Stimulated activated naive B cell treated with anti-CD40 and anti-IgM and Interleukin-4, amounts not matched to agents 10 μg/mL and 1 μg/mL and 100 μg/mL, for 72 hours (primary cell): ENCODE data around the gene CDH26.
A peak's percentile ranks its signal among the peaks of the same experiment; 100 is the strongest.
"Not testable (repeated sequence)": the region's sequence is repeated elsewhere in the genome, so short reads cannot be mapped to it uniquely, and the experiment has no call there.

Experiments
- ATAC-seq, 2 donors: fragments of 150-1000 bp; cut with Tn5 transposase; replicated peaks; 2 replicates each; pipeline ENCODE4 v1.10.0; 2021; ENCODE audit warnings: moderate library complexity in 1 of 2
- DNase-seq: peaks from one replicate; pipeline ENCODE4 v3.0.0; 2021
- H3K27ac Mint-ChIP-seq: one replicate; pipeline ENCODE4 v1.8.0; 2022; ENCODE audit warnings: mild to moderate bottlenecking, mixed read lengths
- H3K27me3 Mint-ChIP-seq, 2 donors: one replicate each; pipeline ENCODE4 v1.8.0; 2022; ENCODE audit warnings: mixed read lengths in 2 of 2
- H3K36me3 Mint-ChIP-seq, 2 donors: one replicate each; pipeline ENCODE4 v1.8.0; 2022; ENCODE audit warnings: mixed read lengths in 2 of 2, mild to moderate bottlenecking in 1 of 2
- H3K4me1 Mint-ChIP-seq, 2 donors: one replicate each; pipeline ENCODE4 v1.8.0; 2022; ENCODE audit warnings: mixed read lengths in 2 of 2, mild to moderate bottlenecking in 1 of 2
- H3K4me3 Mint-ChIP-seq, 2 donors: one replicate each; pipeline ENCODE4 v1.8.0; 2022; ENCODE audit warnings: mild to moderate bottlenecking in 2 of 2, mixed read lengths in 2 of 2, moderate library complexity in 1 of 2
- H3K9me3 Mint-ChIP-seq, 2 donors: one replicate each; pipeline ENCODE4 v1.8.0; 2022; ENCODE audit warnings: mixed read lengths in 2 of 2, mild to moderate bottlenecking in 1 of 2

Gene CDH26

GRCh38 chr20:59948828-59949720, 9.1 kb upstream of the CDH26 start:
- Mint-ChIP-seq H3K4me1 (peaks cover 4 to 20% of the 10 kb centered on the region in 2 donors), H3K27ac (peak overlapping the region; percentile 51), H3K9me3 (no peaks in the 10 kb centered on the region), H3K27me3 (no peaks in the 10 kb centered on the region), H3K36me3 (peaks cover 12 to 15% of the 10 kb centered on the region in 2 donors), H3K4me3 (peak overlapping the region in 1 of 2 donors; percentile 14)
- DNase-seq: no peak
- peak; percentile 52 to 55 for ATAC-seq

- peaks cover 7 to 8% of the 10 kb centered on the region in 2 donors for H3K36me3 Mint-ChIP-seq
- no peaks in the 10 kb centered on the region for H3K9me3 Mint-ChIP-seq
- no peak for DNase-seq
- H3K4me1 Mint-ChIP-seq: peaks cover 4 to 20% of the 10 kb centered on the region in 2 donors
- no peak overlapping the region for H3K4me3 Mint-ChIP-seq
- ATAC-seq: no peak
- H3K27me3 Mint-ChIP-seq: no peaks in the 10 kb centered on the region
- H3K27ac Mint-ChIP-seq: no peak overlapping the region
These were observed 8.3 kb upstream of the CDH26 start for GRCh38 chr20:59949911-59950310.

GRCh38 chr20:59954718-59955117, 3.5 kb upstream of the CDH26 start:
- Mint-ChIP-seq H3K9me3 (no peaks in the 10 kb centered on the region), H3K36me3 (peaks cover 11 to 18% of the 10 kb centered on the region in 2 donors), H3K27ac (no peak overlapping the region), H3K4me1 (peaks cover 0 to 11% of the 10 kb centered on the region in 2 donors), H3K27me3 (no peaks in the 10 kb centered on the region), H3K4me3 (no peak overlapping the region)
- DNase-seq (no peak), ATAC-seq (no peak)

- no peak overlapping the region for H3K4me3 Mint-ChIP-seq
- peak in 1 of 2 donors; percentile 31 for ATAC-seq
- H3K27me3 Mint-ChIP-seq: no peaks in the 10 kb centered on the region
- H3K4me1 Mint-ChIP-seq: peaks cover 0 to 11% of the 10 kb centered on the region in 2 donors
- H3K27ac Mint-ChIP-seq: no peak overlapping the region
- no peak for DNase-seq
- H3K36me3 Mint-ChIP-seq: peaks cover 12 to 23% of the 10 kb centered on the region in 2 donors
- no peaks in the 10 kb centered on the region for H3K9me3 Mint-ChIP-seq
These were observed 3.0 kb upstream of the CDH26 start for GRCh38 chr20:59955131-59955796.

- not testable (repeated sequence) for H3K27me3 Mint-ChIP-seq, H3K4me1 Mint-ChIP-seq, H3K27ac Mint-ChIP-seq, H3K9me3 Mint-ChIP-seq, H3K4me3 Mint-ChIP-seq, DNase-seq, ATAC-seq
- peaks cover 8 to 26% of the 10 kb centered on the region in 2 donors for H3K36me3 Mint-ChIP-seq
These were observed 655 bp upstream of the CDH26 start for GRCh38 chr20:59957568-59957967.

- H3K27ac Mint-ChIP-seq: no peak overlapping the region
- DNase-seq: no peak
- no peaks in the 10 kb centered on the region for H3K9me3 Mint-ChIP-seq
- no peaks in the 10 kb centered on the region for H3K4me1 Mint-ChIP-seq
- no peak overlapping the region for H3K4me3 Mint-ChIP-seq
- H3K36me3 Mint-ChIP-seq: peaks cover 8 to 25% of the 10 kb centered on the region in 2 donors
- no peaks in the 10 kb centered on the region for H3K27me3 Mint-ChIP-seq
- ATAC-seq: no peak
These were observed 403 bp downstream of the CDH26 start for GRCh38 chr20:59958626-59959025.

GRCh38 chr20:59961423-59961822, 3.2 kb downstream of the CDH26 start:
- DNase-seq (no peak), ATAC-seq (no peak)
- peaks cover 8 to 25% of the 10 kb centered on the region in 2 donors for H3K36me3 Mint-ChIP-seq
- H3K27me3 Mint-ChIP-seq: no peaks in the 10 kb centered on the region
- no peaks in the 10 kb centered on the region for H3K9me3 Mint-ChIP-seq
- no peak overlapping the region for H3K27ac Mint-ChIP-seq
- no peak overlapping the region for H3K4me3 Mint-ChIP-seq
- H3K4me1 Mint-ChIP-seq: no peaks in the 10 kb centered on the region

DNA sequence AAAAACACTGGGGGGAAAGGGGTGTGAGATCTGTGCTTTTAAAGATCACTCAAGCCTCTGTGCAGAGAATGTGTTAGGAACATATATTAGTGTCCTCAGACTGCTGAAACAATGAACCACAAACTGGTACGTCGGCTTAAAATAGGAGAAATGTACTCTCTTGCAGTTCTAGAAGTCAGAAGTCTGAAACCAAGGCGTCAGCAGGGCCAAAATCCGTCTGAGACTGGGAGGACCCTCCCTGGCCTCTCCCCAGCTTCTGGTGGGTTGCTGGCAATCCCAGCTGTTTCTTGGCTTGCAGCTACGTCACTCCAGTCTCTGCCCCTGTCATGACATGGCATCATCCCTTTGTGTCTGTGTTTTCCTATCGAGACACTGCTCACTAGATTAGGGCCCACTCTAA, 3.9 kb downstream of the CDH26 start:
- H3K27ac Mint-ChIP-seq: no peak overlapping the region
- ATAC-seq (no peak), DNase-seq (no peak)
- H3K36me3 Mint-ChIP-seq: peaks cover 8 to 25% of the 10 kb centered on the region in 2 donors
- no peaks in the 10 kb centered on the region for H3K4me1 Mint-ChIP-seq
- no peaks in the 10 kb centered on the region for H3K27me3 Mint-ChIP-seq
- no peaks in the 10 kb centered on the region for H3K9me3 Mint-ChIP-seq
- H3K4me3 Mint-ChIP-seq: no peak overlapping the region

GRCh38 chr20:59966428-59966827, 8.2 kb downstream of the CDH26 start:
- Mint-ChIP-seq H3K27ac (no peak overlapping the region), H3K9me3 (no peaks in the 10 kb centered on the region), H3K4me1 (no peaks in the 10 kb centered on the region), H3K4me3 (no peak overlapping the region), H3K36me3 (peaks cover 0 to 4% of the 10 kb centered on the region in 2 donors), H3K27me3 (peaks cover 0 to 6% of the 10 kb centered on the region in 2 donors)
- ATAC-seq: no peak
- no peak for DNase-seq

DNA sequence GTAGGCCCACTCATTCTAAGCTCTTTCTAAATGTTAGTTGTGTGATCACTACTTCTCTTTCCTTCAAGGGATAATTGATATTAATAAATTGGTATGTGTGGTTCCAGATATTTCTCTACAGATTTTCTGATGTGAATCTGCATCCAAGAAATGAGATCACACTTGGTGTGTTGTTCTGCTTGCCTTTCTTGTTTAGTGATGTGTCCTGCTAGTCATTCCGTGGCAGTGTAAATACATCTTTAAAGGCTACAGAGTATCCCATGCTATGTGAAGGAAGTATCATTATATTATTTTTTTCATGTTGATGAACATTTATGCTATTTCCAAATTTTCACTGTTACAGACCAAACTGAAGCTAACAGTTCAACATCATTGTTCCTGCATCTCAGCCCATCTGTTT, 13.2 kb downstream of the CDH26 start:
- DNase-seq (no peak), ATAC-seq (no peak)
- Mint-ChIP-seq H3K9me3 (no peaks in the 10 kb centered on the region), H3K36me3 (peaks cover 3 to 6% of the 10 kb centered on the region in 2 donors), H3K4me1 (no peaks in the 10 kb centered on the region), H3K27ac (no peak overlapping the region), H3K27me3 (peaks cover 0 to 6% of the 10 kb centered on the region in 2 donors), H3K4me3 (no peak overlapping the region)

DNA sequence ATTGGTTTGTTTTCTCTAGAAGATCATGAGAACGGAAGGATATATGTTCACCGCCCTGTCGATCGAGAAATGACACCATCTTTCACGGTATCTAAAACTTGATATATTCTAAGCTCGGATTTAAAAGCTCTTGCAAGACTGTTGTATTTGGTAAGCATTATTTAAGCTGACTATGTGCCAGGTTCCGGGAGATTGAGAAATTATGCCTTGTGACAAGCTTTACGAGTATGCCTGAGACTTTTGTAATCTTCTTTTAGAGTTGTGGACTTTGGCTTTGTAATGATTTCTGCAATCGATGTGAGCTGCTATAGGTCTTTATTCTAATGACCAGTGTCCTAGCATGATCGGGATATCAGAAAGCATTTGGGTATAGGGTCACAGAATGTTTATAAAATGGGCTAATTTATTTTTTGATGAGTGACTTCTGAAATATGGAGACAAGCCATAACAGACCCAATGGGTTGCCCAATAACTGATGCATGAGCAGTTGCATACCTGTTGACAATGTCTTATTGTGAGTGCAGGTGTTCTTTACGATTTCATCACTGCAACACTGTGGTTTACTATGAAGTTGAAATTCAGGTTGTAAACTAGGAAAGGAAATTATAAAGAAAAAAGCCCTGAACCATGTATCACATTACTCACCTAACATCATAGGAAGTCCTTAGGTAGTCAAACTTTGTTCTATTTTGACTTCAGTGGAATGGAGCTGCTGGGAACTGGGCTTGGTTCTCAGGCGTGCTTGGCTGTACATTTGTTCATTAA, 14.0 kb downstream of the CDH26 start:
- Mint-ChIP-seq H3K4me3 (no peak overlapping the region), H3K36me3 (peaks cover 3 to 6% of the 10 kb centered on the region in 2 donors), H3K27me3 (peaks cover 0 to 6% of the 10 kb centered on the region in 2 donors), H3K27ac (no peak overlapping the region), H3K9me3 (no peaks in the 10 kb centered on the region), H3K4me1 (no peaks in the 10 kb centered on the region)
- ATAC-seq (no peak), DNase-seq (no peak)

GRCh38 chr20:59976156-59976782, 18.0 kb downstream of the CDH26 start:
- DNase-seq (no peak), ATAC-seq (no peak)
- H3K4me1 Mint-ChIP-seq: no peaks in the 10 kb centered on the region

DNA sequence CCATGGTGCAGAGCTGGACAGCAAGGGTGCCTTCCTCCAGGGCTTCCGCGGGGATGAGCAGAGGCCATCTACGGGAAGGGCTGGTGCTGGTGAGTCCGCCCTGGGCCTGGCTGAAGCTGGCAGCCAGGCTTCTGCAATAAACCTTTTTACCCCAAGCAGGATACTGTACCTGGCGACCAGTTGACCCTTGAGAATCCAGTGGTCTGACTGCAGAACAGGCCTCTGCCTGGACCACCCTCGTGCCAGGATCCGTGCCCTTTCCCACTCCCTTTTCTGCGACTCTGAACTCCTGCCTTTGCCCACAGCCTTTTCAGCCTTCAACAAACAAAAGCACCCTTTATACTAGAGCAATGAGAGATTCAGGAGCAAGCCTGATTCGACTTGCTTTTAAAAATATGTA, 18.9 kb downstream of the CDH26 start:
- no peak overlapping the region for H3K4me3 Mint-ChIP-seq
- no peak overlapping the region for H3K27ac Mint-ChIP-seq
- no peaks in the 10 kb centered on the region for H3K4me1 Mint-ChIP-seq
- no peak for DNase-seq
- ATAC-seq: no peak
- no peaks in the 10 kb centered on the region for H3K9me3 Mint-ChIP-seq
- peaks cover 5 to 6% of the 10 kb centered on the region in 2 donors for H3K36me3 Mint-ChIP-seq
- H3K27me3 Mint-ChIP-seq: no peaks in the 10 kb centered on the region

More at GRCh38 chr20:59976156-59976782, 18.0 kb downstream of the CDH26 start:
- Mint-ChIP-seq H3K4me3 (no peak overlapping the region), H3K36me3 (peaks cover 3 to 6% of the 10 kb centered on the region in 2 donors), H3K27me3 (no peaks in the 10 kb centered on the region), H3K27ac (no peak overlapping the region), H3K9me3 (no peaks in the 10 kb centered on the region)

DNA sequence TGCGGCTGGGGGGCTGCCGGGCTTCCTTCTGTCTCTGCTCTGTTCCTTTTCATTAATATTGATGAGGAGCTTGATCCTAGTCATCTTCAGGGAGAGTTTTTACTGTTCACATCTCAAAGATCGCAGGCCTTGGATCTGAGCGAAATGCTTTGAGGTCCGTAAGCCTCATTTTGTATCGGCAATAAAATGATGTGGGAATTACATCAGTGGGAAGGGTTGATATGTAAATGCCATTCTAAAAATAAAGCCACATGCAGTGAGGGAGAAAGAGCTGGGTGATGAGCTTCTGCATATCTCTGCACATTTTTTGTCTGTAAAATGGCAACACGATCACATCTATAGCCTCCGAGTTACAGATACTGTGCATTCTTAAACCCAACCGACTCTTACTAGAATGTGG, 24.9 kb downstream of the CDH26 start:
- peaks cover 4 to 11% of the 10 kb centered on the region in 2 donors for H3K4me1 Mint-ChIP-seq
- H3K4me3 Mint-ChIP-seq: no peak overlapping the region
- ATAC-seq (no peak), DNase-seq (no peak)
- no peaks in the 10 kb centered on the region for H3K9me3 Mint-ChIP-seq
- peaks cover 1 to 11% of the 10 kb centered on the region in 2 donors for H3K36me3 Mint-ChIP-seq
- no peak overlapping the region for H3K27ac Mint-ChIP-seq
- H3K27me3 Mint-ChIP-seq: no peaks in the 10 kb centered on the region
